Ishikawa (cell line): ENCODE data around the gene SNX19.

Experiments used
- CREB1 ChIP-seq: IDR thresholded peaks from 2 replicates; pipeline ENCODE4 v1.6.1; 2012; ENCODE audit warnings: low read depth
- EGR1 ChIP-seq: IDR thresholded peaks from 2 replicates; pipeline ENCODE4 v1.6.1; 2012
- EP300 ChIP-seq: IDR thresholded peaks from 2 replicates; pipeline ENCODE4 v1.6.1; 2012; ENCODE audit warnings: borderline replicate concordance
- FOXM1 ChIP-seq: IDR thresholded peaks from 2 replicates; pipeline ENCODE4 v1.6.1; 2012; ENCODE audit warnings: low read depth, borderline replicate concordance
- MAX ChIP-seq: IDR thresholded peaks from 2 replicates; pipeline ENCODE4 v1.6.1; 2012
- NFIC ChIP-seq: IDR thresholded peaks from 2 replicates; pipeline ENCODE4 v1.6.1; 2012
- RAD21 ChIP-seq: IDR thresholded peaks from 2 replicates; pipeline ENCODE4 v1.6.1; 2012; ENCODE audit warnings: low read depth
- REST ChIP-seq: IDR thresholded peaks from 2 replicates; pipeline ENCODE4 v1.6.1; 2012; ENCODE audit warnings: low read depth, mild to moderate bottlenecking
- ZBTB7A ChIP-seq: IDR thresholded peaks from 2 replicates; pipeline ENCODE4 v1.6.1; 2012; ENCODE audit warnings: low read depth

Gene SNX19

GRCh38 chr11:130825983-130826382, 90.3 kb downstream of the SNX19 start:
- TF ChIP-seq EP300, result no peak
- TF ChIP-seq REST, result no peak
- TF ChIP-seq MAX, result no peak
- no peak for TF ChIP-seq EGR1
- TF ChIP-seq ZBTB7A, result no peak
- TF ChIP-seq NFIC, result no peak
- no peak for TF ChIP-seq RAD21

DNA sequence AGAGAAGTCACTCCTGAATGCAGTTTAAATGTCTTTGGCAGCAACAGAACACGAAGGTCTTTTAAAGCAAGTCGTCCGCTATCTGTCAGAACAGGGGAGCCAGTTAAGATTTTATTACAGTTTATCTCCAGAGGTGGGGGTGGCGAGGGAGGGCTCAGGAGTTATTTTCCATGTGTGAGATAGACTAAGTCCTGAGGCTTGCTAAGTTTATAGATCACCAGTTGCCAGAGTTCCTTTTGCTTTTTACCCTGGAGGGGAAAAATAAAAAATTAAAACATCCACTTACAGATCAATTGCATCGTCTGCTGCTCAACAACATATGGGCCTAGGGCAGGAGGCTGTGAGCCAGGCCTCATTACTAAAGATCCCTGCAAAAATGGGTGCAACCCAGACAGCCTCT, 90.7 kb downstream of the SNX19 start:
- no peak for TF ChIP-seq EP300
- no peak for TF ChIP-seq RAD21
- no peak for TF ChIP-seq CREB1
- TF ChIP-seq ZBTB7A, result no peak
- no peak for TF ChIP-seq FOXM1
